ENCODE data around the gene BICDL1. TPM values are rescaled to one million over a fixed set of nuclear protein-coding genes. Genes with fewer than 3 reads are reported as not detected.

The BICDL1 gene
- total RNA-seq, 3 donors from 2014 or later = 0.48 to 23.4 (median 5.6) TPM

DNA sequence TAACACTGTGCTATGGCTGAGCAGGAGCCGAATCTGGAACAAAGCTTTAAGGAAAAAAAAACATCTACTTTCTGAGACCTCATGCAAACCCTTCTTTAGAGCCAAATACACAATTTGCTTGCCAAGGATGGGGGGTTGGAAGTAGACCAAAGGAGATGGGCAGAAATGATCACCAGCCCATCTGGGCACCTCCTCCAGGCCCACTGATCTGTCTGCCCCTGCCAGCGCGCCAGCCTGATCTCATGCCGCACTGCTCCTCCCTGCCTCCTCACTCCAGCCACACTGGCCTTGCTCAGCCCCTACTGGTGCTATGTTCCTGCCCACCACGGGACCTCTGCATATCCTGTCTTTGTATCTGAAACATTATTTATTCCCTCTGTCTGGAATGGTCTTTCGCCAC, 152.3 kb downstream of the BICDL1 start:
- TF ChIP-seq POLR2AphosphoS5 (IDR thresholded peaks at IDR 0.05) (no peak), POLR2A (IDR thresholded peaks at IDR 0.05) (no peak)
- TF ChIP-seq, protein P1, sequence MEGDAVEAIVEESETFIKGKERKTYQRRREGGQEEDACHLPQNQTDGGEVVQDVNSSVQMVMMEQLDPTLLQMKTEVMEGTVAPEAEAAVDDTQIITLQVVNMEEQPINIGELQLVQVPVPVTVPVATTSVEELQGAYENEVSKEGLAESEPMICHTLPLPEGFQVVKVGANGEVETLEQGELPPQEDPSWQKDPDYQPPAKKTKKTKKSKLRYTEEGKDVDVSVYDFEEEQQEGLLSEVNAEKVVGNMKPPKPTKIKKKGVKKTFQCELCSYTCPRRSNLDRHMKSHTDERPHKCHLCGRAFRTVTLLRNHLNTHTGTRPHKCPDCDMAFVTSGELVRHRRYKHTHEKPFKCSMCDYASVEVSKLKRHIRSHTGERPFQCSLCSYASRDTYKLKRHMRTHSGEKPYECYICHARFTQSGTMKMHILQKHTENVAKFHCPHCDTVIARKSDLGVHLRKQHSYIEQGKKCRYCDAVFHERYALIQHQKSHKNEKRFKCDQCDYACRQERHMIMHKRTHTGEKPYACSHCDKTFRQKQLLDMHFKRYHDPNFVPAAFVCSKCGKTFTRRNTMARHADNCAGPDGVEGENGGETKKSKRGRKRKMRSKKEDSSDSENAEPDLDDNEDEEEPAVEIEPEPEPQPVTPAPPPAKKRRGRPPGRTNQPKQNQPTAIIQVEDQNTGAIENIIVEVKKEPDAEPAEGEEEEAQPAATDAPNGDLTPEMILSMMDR (IDR thresholded peaks at IDR 0.05) = no peak
- Histone ChIP-seq H3K4me1 (no peaks in the 10 kb centered on the region), H3K9me3 (no peaks in the 10 kb centered on the region), H3K36me3 (peaks cover 45% of the 10 kb centered on the region), H3K27ac (no peak overlapping the region), H3K27me3 (no peaks in the 10 kb centered on the region), H3K4me3 (no peak overlapping the region)
- intact Hi-C loops (cut with DNase I; ENCODE audit: low total_unique reads) = no loop called here
- no peak for DNase-seq (ENCODE audit: low spot score in 2 of 2)

DNA sequence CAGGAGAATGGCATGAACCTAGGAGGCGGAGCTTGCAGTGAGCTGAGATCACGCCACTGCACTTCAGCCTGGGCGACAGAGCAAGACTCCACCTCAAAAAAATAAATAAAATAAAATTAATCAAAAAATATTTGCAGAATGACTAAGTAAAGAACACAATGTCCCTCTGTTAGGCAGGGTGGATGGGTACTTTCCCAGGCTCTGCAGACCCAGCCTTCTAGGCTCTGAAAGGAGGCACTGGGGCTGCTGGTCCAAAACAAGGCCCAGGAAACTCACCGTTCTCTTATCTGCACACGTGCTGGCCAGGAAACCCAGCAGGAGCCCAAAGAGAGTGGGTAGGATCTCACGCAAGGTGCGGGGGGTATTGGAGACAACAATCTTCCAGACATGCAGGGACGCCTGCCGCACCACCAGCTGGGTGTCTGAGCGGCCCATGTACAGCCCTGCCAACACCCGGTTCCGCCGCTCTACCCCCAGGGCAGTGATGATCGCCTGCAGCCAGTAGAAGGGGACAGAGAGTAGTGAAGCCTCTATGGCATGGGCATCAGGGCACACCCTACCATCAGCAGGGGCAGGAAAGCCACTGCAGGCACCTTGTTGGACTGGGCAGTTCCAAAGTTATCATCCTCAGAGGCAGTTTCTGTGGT, 153.3 kb downstream of the BICDL1 start:
- Histone ChIP-seq H3K36me3 (peaks cover 36% of the 10 kb centered on the region), H3K4me3 (no peak overlapping the region), H3K27ac (no peak overlapping the region), H3K27me3 (no peaks in the 10 kb centered on the region), H3K9me3 (no peaks in the 10 kb centered on the region), H3K4me1 (no peaks in the 10 kb centered on the region)
- TF ChIP-seq POLR2AphosphoS5 (IDR thresholded peaks at IDR 0.05) (no peak), POLR2A (IDR thresholded peaks at IDR 0.05) (no peak)
- TF ChIP-seq, protein P1 (IDR thresholded peaks at IDR 0.05) = no peak
- DNase-seq (ENCODE audit: low spot score in 2 of 2) = no peak
- intact Hi-C loops (cut with DNase I; ENCODE audit: low total_unique reads) = no loop called here

Other genes starting within 250 kb of the BICDL1 start
- gene CIT, start 111.9 kb upstream of the BICDL1 start, total RNA-seq = 1 to 10 TPM; 1.3 to 9.5 (median 2.4) TPM
- 10 to 100 TPM; 23.3 to 26.8 (median 26.2) TPM for gene RAB35, start 127.5 kb downstream of the BICDL1 start, total RNA-seq
- gene GCN1, start 205.5 kb downstream of the BICDL1 start, total RNA-seq = 10 to 100 TPM; 50.1 to 79.6 (median 73.4) TPM
- 1,000 to 10,000 TPM; 3,137 to 4,833 (median 3,312) TPM for gene RPLP0, start 211.9 kb downstream of the BICDL1 start, total RNA-seq

Data from breast epithelium (tissue), 4 donors.